Immature natural killer cell (primary cell): Measurements from ENCODE around the gene PRKN. TPM values are rescaled to one million over a fixed set of nuclear protein-coding genes. Genes with fewer than 3 reads are reported as not detected.

Source experiments
- polyA plus RNA-seq, 3 donors: library from polyadenylated mRNA; unstranded; fragments of 300-500 nt; fragmentation: Illumina TruSeq; gene quantifications; one replicate each; pipeline ENCODE4 v1.2.3, GENCODE V29; 2021

PRKN gene
- polyA plus RNA-seq, 3 donors from 2014 or later = 0.37 to 6.4 (median 2.8) TPM

Other genes with a start within 250 kb of the PRKN start
- gene PACRG, start 208 bp upstream of the PRKN start, polyA plus RNA-seq = not detected